GM19452 (cell line): Measurements from ENCODE around the gene ATP5ME.
"Not testable (repeated sequence)": the region's sequence is repeated elsewhere in the genome, so short reads cannot be mapped to it uniquely, and the experiment has no call there.

ENCODE experiments used
- ATAC-seq: cut with Tn5 transposase; IDR thresholded peaks from one replicate; pipeline ENCODE4 v1.9.1; 2021; ENCODE audit not compliant: unreplicated experiment

Gene ATP5ME

GRCh38 chr4:636628-637159 is 37.4 kb downstream of the ATP5ME start:
- no peak for ATAC-seq

GRCh38 chr4:635851-636627 is 38.0 kb downstream of the ATP5ME start:
- no peak for ATAC-seq

- not testable (repeated sequence) for ATAC-seq
These were observed 38.8 kb downstream of the ATP5ME start for GRCh38 chr4:635066-635835.

GRCh38 chr4:634599-634985 is 39.5 kb downstream of the ATP5ME start:
- ATAC-seq, result no peak

- no peak for ATAC-seq
These were observed 40.0 kb downstream of the ATP5ME start for GRCh38 chr4:633976-634598.

- no peak for ATAC-seq
These were observed 40.7 kb downstream of the ATP5ME start for GRCh38 chr4:633406-633805.

GRCh38 chr4:632926-633325 is 41.1 kb downstream of the ATP5ME start:
- no peak for ATAC-seq

GRCh38 chr4:632196-632790 is 41.8 kb downstream of the ATP5ME start:
- no peak for ATAC-seq

- no peak for ATAC-seq
These were observed 43.4 kb downstream of the ATP5ME start for GRCh38 chr4:630656-631055.

GRCh38 chr4:629915-630641 is 44.0 kb downstream of the ATP5ME start:
- no peak for ATAC-seq

GRCh38 chr4:629636-629914 is 44.5 kb downstream of the ATP5ME start:
- no peak for ATAC-seq

- no peak for ATAC-seq
These were observed 45.0 kb downstream of the ATP5ME start for GRCh38 chr4:628821-629635.

GRCh38 chr4:628311-628741 is 45.8 kb downstream of the ATP5ME start:
- no peak for ATAC-seq

GRCh38 chr4:627347-628125 is 46.5 kb downstream of the ATP5ME start:
- ATAC-seq, result no peak

- no peak for ATAC-seq
These were observed 47.6 kb downstream of the ATP5ME start for GRCh38 chr4:626201-627091.

- ATAC-seq, result no peak
These were observed 48.4 kb downstream of the ATP5ME start for GRCh38 chr4:625631-626161.

GRCh38 chr4:624705-625590 is 49.1 kb downstream of the ATP5ME start, which contains the start of gene PDE6B:
TSS of gene PDE6B (plus strand) at chr4:625573. CDS start at chr4:625627, 54 bp downstream.
- ATAC-seq, result no peak
